ENCODE results near the gene VPS41.

GRCh38 chr7:38840736-38841460, 68.1 kb downstream of the VPS41 start:
- TF ChIP-seq POLR2A (IDR thresholded peaks at IDR 0.05; ENCODE audit: low read depth, low read length) = no peak
- no peak for TF ChIP-seq POLR2AphosphoS5 (IDR thresholded peaks at IDR 0.05; ENCODE audit: low read depth, low read length)
- no peak for TF ChIP-seq SPI1 (IDR thresholded peaks at IDR 0.05; ENCODE audit: low read depth, low read length)
- TF ChIP-seq TAF1 (IDR thresholded peaks at IDR 0.05; ENCODE audit: low read depth, low read length) = no peak

Measured in GM12891 (cell line).